Measurements from ENCODE around the gene AQP3.
"Not testable (repeated sequence)": the region's sequence is repeated elsewhere in the genome, so short reads cannot be mapped to it uniquely, and the experiment has no call there.

DNA sequence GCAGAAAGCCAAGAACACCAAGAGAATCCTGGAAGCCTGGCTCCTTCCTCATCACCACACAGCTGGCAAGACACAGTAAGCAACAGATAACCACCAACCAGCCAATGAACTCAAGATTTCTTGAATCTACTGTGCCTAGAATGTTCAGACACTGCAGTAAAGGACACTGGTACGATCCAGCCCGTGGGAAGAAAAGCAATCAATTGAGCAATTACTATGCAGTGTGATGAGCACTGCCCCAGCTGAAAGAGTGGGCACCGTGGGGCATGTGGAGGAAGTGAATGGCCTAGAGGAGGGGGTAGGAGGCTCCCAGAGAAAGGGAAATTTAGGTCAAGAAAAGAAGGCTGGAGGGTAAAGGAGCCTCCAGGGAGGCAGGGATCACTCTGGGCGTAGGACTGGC lies 49.6 kb downstream of the AQP3 start:
- not testable (repeated sequence) for TF ChIP-seq POLR2AphosphoS5 (IDR thresholded peaks at IDR 0.05; ENCODE audit: low read depth, low read length); CTCF (IDR thresholded peaks at IDR 0.05 in 2 of 3, conservative IDR thresholded peaks at IDR 0.05 in 1 of 3; ENCODE audit: borderline replicate concordance in 1 of 3, insufficient read depth in 1 of 3, low read depth in 2 of 3, low read length in 2 of 3); EZH2 (IDR thresholded peaks at IDR 0.05); POLR2A (IDR thresholded peaks at IDR 0.05; ENCODE audit: borderline replicate concordance, extremely low read depth, insufficient read depth, insufficient read length); MAX (IDR thresholded peaks at IDR 0.05); ELF1 (IDR thresholded peaks at IDR 0.05; ENCODE audit: borderline replicate concordance, low read depth); ZBTB33 (IDR thresholded peaks at IDR 0.05; ENCODE audit: extremely low read depth, insufficient replicate concordance, low read length); YY1 (IDR thresholded peaks at IDR 0.05; ENCODE audit: extremely low read depth, insufficient replicate concordance, low read depth, low read length); ATF3 (IDR thresholded peaks at IDR 0.05)
